ENCODE data around the gene CARS1.

The CARS1 gene

GRCh38 chr11:3022300-3022967, 34.8 kb downstream of the CARS1 start:
- no peak overlapping the region for H3K27ac ChIP-seq
- TF ChIP-seq, protein P1, sequence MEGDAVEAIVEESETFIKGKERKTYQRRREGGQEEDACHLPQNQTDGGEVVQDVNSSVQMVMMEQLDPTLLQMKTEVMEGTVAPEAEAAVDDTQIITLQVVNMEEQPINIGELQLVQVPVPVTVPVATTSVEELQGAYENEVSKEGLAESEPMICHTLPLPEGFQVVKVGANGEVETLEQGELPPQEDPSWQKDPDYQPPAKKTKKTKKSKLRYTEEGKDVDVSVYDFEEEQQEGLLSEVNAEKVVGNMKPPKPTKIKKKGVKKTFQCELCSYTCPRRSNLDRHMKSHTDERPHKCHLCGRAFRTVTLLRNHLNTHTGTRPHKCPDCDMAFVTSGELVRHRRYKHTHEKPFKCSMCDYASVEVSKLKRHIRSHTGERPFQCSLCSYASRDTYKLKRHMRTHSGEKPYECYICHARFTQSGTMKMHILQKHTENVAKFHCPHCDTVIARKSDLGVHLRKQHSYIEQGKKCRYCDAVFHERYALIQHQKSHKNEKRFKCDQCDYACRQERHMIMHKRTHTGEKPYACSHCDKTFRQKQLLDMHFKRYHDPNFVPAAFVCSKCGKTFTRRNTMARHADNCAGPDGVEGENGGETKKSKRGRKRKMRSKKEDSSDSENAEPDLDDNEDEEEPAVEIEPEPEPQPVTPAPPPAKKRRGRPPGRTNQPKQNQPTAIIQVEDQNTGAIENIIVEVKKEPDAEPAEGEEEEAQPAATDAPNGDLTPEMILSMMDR (conservative IDR thresholded peaks at IDR 0.05): no peak

DNA sequence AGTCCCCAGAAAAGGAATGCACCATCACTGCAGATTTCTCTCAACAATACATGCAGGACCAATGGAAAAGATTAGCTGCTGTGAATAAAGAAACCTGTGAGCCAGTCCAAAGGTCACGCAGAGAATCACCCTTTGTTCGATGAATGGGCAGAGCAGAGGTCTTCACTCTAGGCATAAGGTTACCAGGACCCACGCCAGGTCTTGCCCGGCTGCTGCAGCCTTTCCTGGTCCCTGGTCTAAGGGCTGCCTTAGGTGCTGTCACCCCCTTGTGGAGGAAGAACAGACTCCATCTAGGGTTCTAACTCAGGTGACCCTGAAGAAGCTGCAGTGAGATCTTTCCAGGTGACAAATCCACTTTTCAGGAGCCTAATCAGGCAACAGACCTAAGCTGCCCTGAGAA, 36.1 kb downstream of the CARS1 start:
- H3K27ac ChIP-seq: no peak overlapping the region
- TF ChIP-seq, protein P1 (conservative IDR thresholded peaks at IDR 0.05): peak; percentile 82

DNA sequence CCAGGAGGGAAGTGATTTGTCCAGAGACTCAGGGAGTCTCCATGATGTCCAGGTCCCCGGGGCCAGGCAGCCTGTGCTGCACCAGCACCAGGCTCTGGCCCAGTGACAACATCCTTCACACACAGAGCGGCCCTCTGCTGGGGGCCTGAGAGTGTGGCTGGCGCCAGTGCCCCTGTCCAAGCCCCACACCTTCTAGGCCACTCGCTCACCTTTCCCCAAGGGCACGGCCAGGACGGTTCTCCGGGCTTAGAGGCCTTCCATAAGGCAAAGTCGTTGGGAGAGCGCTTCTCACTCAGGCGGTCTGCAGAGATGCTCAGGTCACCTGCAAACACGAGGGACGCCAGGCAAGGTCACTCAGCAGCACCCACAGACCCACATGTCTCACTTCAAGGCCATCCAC, 37.2 kb downstream of the CARS1 start:
- TF ChIP-seq, protein P1 (conservative IDR thresholded peaks at IDR 0.05): no peak
- H3K27ac ChIP-seq: no peak overlapping the region

GRCh38 chr11:3018596-3018995, 38.6 kb downstream of the CARS1 start:
- H3K27ac ChIP-seq: no peak overlapping the region
- TF ChIP-seq, protein P1 (conservative IDR thresholded peaks at IDR 0.05): no peak

DNA sequence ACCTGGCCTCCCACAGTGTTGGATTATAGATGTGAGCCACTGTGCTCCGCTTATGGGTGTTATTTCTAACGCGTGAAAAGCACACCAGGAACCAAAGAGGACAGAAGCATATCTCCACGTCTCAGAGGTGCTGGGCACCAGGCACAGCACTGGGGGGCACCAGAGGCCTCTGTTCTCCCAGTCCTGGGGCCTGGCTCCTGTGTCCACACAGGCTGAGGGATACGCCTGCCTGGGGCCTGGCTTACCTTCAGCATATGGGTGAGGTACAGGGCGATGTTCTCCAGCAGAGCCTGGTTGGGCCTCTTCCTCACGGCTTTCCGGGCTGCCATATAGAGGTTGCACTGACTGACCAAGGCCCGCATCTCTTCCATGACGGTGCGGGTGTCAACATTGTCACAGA, 40.4 kb downstream of the CARS1 start:
- no peak overlapping the region for H3K27ac ChIP-seq
- TF ChIP-seq, protein P1 (conservative IDR thresholded peaks at IDR 0.05): no peak

GRCh38 chr11:3015796-3016195, 41.4 kb downstream of the CARS1 start:
- TF ChIP-seq, protein P1 (conservative IDR thresholded peaks at IDR 0.05): no peak
- no peak overlapping the region for H3K27ac ChIP-seq

- TF ChIP-seq, protein P1 (conservative IDR thresholded peaks at IDR 0.05): no peak
- H3K27ac ChIP-seq: no peak overlapping the region
Measured at GRCh38 chr11:3014943-3015342, 42.3 kb downstream of the CARS1 start.

All from VCaP (cell line).